Stomach (tissue), 4 donors: ENCODE measurements around the gene KLHDC8B.

Experiments
- CTCF ChIP-seq, 7 experiments: fragments of 450-650 bp in 4 of 7; fragments of 200-600 bp in 3 of 7; sonication (generic) in 3 of 7; IDR thresholded peaks; one replicate each; pipeline ENCODE4 v1.5.1; 2016 to 2019; ENCODE audit warnings: antibody characterized with exemption in 7 of 7, control low read depth in 2 of 7, mild to moderate bottlenecking in 1 of 7
- EP300 ChIP-seq: sonication (generic); formaldehyde crosslinking; IDR thresholded peaks from one replicate; pipeline ENCODE4 v1.6.1; 2017; ENCODE audit warnings: antibody characterized with exemption
- POLR2A ChIP-seq, 4 donors: fragments of 450-650 bp; IDR thresholded peaks; one replicate each; pipeline ENCODE4 v1.6.1; 2016; ENCODE audit warnings: antibody characterized with exemption in 4 of 4, control low read depth in 2 of 4, mild to moderate bottlenecking in 1 of 4, moderate library complexity in 1 of 4

- TF ChIP-seq CTCF (IDR thresholded peaks at IDR 0.05), result no peak
- TF ChIP-seq POLR2A (IDR thresholded peaks at IDR 0.05), result no peak
- TF ChIP-seq EP300, result no peak
These were observed 31.3 kb upstream of the KLHDC8B start for GRCh38 chr3:49140080-49140479.
